ENCODE measurements around the gene RNF180. TPM values are rescaled to one million over a fixed set of nuclear protein-coding genes. Genes with fewer than 3 reads are reported as not detected.

The RNF180 gene
- total RNA-seq, 1 experiment from 2014 or later, result 2.7 TPM

DNA sequence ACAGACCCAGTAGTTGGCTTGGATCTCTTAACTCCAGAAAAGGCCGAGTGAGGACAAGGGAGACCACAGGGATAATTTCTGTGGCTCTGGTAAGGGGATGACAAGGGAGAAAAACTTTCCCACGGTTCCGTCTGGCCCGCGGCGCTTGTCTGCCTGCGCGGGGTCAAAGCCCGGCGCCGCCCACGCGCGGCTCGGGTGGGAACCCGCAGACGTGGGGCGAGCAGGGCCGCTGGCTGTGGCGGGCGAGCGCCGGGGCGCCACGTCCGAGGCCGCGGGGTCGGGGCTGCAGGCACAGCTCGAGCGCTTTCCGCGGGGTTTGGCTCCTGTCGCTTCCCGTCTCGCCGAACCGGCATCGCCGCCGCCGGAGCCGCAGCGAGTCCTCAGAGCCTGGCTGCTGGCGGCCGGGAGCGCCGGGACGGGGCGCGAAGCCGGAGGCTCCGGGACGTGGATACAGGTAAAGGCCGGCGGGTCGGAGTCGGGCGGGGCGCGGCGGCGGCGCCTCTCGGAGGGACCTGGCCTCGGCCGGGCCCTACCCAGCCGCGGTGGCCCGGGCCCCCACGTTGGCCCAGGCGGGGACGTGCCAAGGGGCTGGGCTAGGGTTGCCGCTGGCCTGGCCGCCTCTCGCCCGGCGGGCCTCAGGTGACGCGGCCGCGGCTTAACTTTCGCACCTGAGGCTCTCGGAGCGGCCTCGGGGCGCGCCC lies at the start of gene RNF180 (continued):
- TF ChIP-seq, protein P1, sequence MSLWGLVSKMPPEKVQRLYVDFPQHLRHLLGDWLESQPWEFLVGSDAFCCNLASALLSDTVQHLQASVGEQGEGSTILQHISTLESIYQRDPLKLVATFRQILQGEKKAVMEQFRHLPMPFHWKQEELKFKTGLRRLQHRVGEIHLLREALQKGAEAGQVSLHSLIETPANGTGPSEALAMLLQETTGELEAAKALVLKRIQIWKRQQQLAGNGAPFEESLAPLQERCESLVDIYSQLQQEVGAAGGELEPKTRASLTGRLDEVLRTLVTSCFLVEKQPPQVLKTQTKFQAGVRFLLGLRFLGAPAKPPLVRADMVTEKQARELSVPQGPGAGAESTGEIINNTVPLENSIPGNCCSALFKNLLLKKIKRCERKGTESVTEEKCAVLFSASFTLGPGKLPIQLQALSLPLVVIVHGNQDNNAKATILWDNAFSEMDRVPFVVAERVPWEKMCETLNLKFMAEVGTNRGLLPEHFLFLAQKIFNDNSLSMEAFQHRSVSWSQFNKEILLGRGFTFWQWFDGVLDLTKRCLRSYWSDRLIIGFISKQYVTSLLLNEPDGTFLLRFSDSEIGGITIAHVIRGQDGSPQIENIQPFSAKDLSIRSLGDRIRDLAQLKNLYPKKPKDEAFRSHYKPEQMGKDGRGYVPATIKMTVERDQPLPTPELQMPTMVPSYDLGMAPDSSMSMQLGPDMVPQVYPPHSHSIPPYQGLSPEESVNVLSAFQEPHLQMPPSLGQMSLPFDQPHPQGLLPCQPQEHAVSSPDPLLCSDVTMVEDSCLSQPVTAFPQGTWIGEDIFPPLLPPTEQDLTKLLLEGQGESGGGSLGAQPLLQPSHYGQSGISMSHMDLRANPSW (CRISPR knock-in tag; conservative IDR thresholded peaks at IDR 0.05; ENCODE audit: low read depth), result no peak
- TF ChIP-seq, protein P2, sequence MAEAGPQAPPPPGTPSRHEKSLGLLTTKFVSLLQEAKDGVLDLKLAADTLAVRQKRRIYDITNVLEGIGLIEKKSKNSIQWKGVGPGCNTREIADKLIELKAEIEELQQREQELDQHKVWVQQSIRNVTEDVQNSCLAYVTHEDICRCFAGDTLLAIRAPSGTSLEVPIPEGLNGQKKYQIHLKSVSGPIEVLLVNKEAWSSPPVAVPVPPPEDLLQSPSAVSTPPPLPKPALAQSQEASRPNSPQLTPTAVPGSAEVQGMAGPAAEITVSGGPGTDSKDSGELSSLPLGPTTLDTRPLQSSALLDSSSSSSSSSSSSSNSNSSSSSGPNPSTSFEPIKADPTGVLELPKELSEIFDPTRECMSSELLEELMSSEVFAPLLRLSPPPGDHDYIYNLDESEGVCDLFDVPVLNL (CRISPR knock-in tag; IDR thresholded peaks at IDR 0.05; ENCODE audit: borderline replicate concordance, low read depth), result no peak
- no peak for TF ChIP-seq NR1H2 (CRISPR knock-in tag; IDR thresholded peaks at IDR 0.05)
- no peak for TF ChIP-seq NR2C2 (CRISPR knock-in tag; IDR thresholded peaks at IDR 0.05)
- TF ChIP-seq, protein P3, sequence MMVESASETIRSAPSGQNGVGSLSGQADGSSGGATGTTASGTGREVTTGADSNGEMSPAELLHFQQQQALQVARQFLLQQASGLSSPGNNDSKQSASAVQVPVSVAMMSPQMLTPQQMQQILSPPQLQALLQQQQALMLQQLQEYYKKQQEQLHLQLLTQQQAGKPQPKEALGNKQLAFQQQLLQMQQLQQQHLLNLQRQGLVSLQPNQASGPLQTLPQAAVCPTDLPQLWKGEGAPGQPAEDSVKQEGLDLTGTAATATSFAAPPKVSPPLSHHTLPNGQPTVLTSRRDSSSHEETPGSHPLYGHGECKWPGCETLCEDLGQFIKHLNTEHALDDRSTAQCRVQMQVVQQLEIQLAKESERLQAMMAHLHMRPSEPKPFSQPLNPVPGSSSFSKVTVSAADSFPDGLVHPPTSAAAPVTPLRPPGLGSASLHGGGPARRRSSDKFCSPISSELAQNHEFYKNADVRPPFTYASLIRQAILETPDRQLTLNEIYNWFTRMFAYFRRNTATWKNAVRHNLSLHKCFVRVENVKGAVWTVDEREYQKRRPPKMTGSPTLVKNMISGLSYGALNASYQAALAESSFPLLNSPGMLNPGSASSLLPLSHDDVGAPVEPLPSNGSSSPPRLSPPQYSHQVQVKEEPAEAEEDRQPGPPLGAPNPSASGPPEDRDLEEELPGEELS (CRISPR knock-in tag; IDR thresholded peaks at IDR 0.05), result no peak
- TF ChIP-seq, protein P4, sequence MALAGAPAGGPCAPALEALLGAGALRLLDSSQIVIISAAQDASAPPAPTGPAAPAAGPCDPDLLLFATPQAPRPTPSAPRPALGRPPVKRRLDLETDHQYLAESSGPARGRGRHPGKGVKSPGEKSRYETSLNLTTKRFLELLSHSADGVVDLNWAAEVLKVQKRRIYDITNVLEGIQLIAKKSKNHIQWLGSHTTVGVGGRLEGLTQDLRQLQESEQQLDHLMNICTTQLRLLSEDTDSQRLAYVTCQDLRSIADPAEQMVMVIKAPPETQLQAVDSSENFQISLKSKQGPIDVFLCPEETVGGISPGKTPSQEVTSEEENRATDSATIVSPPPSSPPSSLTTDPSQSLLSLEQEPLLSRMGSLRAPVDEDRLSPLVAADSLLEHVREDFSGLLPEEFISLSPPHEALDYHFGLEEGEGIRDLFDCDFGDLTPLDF (CRISPR knock-in tag; IDR thresholded peaks at IDR 0.05), result no peak
- TF ChIP-seq ZNF263 (CRISPR knock-in tag; IDR thresholded peaks at IDR 0.05; ENCODE audit: low read depth), result no peak
- TF ChIP-seq NR3C1 (CRISPR knock-in tag; conservative IDR thresholded peaks at IDR 0.05; ENCODE audit: low read depth), result no peak
- no peak for TF ChIP-seq SOX15 (CRISPR knock-in tag; IDR thresholded peaks at IDR 0.05)
- TF ChIP-seq CREB1 (CRISPR knock-in tag; IDR thresholded peaks at IDR 0.05), result no peak
- TF ChIP-seq, protein P5, sequence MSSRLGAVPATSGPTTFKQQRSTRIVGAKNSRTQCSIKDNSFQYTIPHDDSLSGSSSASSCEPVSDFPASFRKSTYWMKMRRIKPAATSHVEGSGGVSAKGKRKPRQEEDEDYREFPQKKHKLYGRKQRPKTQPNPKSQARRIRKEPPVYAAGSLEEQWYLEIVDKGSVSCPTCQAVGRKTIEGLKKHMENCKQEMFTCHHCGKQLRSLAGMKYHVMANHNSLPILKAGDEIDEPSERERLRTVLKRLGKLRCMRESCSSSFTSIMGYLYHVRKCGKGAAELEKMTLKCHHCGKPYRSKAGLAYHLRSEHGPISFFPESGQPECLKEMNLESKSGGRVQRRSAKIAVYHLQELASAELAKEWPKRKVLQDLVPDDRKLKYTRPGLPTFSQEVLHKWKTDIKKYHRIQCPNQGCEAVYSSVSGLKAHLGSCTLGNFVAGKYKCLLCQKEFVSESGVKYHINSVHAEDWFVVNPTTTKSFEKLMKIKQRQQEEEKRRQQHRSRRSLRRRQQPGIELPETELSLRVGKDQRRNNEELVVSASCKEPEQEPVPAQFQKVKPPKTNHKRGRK (CRISPR knock-in tag; IDR thresholded peaks at IDR 0.05; ENCODE audit: borderline replicate concordance), result no peak
- no peak for TF ChIP-seq NFATC4 (CRISPR knock-in tag; IDR thresholded peaks at IDR 0.05)
- TF ChIP-seq, protein P6, sequence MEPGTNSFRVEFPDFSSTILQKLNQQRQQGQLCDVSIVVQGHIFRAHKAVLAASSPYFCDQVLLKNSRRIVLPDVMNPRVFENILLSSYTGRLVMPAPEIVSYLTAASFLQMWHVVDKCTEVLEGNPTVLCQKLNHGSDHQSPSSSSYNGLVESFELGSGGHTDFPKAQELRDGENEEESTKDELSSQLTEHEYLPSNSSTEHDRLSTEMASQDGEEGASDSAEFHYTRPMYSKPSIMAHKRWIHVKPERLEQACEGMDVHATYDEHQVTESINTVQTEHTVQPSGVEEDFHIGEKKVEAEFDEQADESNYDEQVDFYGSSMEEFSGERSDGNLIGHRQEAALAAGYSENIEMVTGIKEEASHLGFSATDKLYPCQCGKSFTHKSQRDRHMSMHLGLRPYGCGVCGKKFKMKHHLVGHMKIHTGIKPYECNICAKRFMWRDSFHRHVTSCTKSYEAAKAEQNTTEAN (CRISPR knock-in tag; IDR thresholded peaks at IDR 0.05), result no peak
- no peak for TF ChIP-seq FOXK1 (CRISPR knock-in tag; IDR thresholded peaks at IDR 0.05)
- no peak for TF ChIP-seq ZNF671 (CRISPR knock-in tag; IDR thresholded peaks at IDR 0.05)
- no peak for TF ChIP-seq CBFB (CRISPR knock-in tag; IDR thresholded peaks at IDR 0.05; ENCODE audit: low read depth)
- TF ChIP-seq, protein P7, sequence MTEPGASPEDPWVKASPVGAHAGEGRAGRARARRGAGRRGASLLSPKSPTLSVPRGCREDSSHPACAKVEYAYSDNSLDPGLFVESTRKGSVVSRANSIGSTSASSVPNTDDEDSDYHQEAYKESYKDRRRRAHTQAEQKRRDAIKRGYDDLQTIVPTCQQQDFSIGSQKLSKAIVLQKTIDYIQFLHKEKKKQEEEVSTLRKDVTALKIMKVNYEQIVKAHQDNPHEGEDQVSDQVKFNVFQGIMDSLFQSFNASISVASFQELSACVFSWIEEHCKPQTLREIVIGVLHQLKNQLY (CRISPR knock-in tag; IDR thresholded peaks at IDR 0.05), result no peak
- TF ChIP-seq, protein P8, sequence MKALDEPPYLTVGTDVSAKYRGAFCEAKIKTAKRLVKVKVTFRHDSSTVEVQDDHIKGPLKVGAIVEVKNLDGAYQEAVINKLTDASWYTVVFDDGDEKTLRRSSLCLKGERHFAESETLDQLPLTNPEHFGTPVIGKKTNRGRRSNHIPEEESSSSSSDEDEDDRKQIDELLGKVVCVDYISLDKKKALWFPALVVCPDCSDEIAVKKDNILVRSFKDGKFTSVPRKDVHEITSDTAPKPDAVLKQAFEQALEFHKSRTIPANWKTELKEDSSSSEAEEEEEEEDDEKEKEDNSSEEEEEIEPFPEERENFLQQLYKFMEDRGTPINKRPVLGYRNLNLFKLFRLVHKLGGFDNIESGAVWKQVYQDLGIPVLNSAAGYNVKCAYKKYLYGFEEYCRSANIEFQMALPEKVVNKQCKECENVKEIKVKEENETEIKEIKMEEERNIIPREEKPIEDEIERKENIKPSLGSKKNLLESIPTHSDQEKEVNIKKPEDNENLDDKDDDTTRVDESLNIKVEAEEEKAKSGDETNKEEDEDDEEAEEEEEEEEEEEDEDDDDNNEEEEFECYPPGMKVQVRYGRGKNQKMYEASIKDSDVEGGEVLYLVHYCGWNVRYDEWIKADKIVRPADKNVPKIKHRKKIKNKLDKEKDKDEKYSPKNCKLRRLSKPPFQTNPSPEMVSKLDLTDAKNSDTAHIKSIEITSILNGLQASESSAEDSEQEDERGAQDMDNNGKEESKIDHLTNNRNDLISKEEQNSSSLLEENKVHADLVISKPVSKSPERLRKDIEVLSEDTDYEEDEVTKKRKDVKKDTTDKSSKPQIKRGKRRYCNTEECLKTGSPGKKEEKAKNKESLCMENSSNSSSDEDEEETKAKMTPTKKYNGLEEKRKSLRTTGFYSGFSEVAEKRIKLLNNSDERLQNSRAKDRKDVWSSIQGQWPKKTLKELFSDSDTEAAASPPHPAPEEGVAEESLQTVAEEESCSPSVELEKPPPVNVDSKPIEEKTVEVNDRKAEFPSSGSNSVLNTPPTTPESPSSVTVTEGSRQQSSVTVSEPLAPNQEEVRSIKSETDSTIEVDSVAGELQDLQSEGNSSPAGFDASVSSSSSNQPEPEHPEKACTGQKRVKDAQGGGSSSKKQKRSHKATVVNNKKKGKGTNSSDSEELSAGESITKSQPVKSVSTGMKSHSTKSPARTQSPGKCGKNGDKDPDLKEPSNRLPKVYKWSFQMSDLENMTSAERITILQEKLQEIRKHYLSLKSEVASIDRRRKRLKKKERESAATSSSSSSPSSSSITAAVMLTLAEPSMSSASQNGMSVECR (CRISPR knock-in tag; IDR thresholded peaks at IDR 0.05; ENCODE audit: borderline replicate concordance), result no peak
- TF ChIP-seq TEAD4 (CRISPR knock-in tag; IDR thresholded peaks at IDR 0.05), result no peak
- TF ChIP-seq, protein P9, sequence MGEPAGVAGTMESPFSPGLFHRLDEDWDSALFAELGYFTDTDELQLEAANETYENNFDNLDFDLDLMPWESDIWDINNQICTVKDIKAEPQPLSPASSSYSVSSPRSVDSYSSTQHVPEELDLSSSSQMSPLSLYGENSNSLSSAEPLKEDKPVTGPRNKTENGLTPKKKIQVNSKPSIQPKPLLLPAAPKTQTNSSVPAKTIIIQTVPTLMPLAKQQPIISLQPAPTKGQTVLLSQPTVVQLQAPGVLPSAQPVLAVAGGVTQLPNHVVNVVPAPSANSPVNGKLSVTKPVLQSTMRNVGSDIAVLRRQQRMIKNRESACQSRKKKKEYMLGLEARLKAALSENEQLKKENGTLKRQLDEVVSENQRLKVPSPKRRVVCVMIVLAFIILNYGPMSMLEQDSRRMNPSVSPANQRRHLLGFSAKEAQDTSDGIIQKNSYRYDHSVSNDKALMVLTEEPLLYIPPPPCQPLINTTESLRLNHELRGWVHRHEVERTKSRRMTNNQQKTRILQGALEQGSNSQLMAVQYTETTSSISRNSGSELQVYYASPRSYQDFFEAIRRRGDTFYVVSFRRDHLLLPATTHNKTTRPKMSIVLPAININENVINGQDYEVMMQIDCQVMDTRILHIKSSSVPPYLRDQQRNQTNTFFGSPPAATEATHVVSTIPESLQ (CRISPR knock-in tag; IDR thresholded peaks at IDR 0.05), result no peak
- TF ChIP-seq ZNF219 (CRISPR knock-in tag; IDR thresholded peaks at IDR 0.05; ENCODE audit: borderline replicate concordance), result no peak

Measured in WTC11 (cell line).